ENCODE results near the gene NFKBIE.

DNA sequence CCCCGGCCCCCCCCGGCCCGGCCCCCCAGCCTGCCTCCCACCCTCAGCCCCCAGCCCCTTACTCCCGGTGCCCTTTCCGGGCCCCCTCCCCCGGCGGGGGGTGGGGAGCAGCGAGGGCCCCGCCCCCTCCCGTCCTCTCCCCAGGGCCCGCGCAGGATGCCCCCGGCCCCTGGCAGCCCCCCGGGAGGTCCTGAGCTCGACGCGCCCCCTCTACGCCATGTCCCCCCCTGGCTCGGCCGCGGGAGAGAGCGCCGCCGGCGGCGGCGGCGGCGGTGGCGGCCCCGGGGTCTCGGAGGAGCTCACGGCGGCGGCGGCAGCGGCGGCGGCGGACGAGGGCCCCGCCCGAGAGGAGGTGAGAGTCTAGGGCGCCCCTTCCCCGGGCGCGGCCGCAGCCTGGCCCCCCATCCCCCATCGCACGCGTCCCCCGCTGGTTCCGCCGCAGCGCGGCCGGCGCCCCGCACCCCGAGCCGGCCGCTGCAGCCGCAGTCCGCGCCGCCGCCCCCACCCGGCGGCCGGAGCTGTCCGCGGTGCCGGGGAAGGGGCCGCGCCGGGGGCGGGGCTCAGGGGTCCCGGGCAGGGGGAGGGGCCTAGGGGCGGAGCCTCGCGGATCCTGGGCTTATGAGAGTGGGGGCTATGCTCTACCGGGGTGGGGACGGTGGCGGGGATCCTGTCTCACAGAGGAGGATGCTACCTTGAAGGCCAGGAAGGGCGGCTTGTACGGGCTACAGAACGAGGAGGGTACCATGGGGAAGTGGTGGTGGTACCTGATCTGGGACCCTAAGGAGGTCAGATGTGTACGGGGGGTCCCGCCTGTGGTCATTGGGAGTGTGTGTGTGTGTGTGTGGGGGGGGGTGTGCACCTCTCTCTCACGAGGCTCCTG is 5.4 kb upstream of the NFKBIE start:
- TF ChIP-seq, protein P1, sequence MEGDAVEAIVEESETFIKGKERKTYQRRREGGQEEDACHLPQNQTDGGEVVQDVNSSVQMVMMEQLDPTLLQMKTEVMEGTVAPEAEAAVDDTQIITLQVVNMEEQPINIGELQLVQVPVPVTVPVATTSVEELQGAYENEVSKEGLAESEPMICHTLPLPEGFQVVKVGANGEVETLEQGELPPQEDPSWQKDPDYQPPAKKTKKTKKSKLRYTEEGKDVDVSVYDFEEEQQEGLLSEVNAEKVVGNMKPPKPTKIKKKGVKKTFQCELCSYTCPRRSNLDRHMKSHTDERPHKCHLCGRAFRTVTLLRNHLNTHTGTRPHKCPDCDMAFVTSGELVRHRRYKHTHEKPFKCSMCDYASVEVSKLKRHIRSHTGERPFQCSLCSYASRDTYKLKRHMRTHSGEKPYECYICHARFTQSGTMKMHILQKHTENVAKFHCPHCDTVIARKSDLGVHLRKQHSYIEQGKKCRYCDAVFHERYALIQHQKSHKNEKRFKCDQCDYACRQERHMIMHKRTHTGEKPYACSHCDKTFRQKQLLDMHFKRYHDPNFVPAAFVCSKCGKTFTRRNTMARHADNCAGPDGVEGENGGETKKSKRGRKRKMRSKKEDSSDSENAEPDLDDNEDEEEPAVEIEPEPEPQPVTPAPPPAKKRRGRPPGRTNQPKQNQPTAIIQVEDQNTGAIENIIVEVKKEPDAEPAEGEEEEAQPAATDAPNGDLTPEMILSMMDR (IDR thresholded peaks at IDR 0.05), result no peak
- no peak for TF ChIP-seq POLR2AphosphoS5 (IDR thresholded peaks at IDR 0.05)
